NCI-H1105 treated with DMSO at 0.1 percent for 48 hours (cell line): ENCODE data around the gene AJM1.
A peak's percentile ranks its signal among the peaks of the same experiment; 100 is the strongest.
"Not testable (repeated sequence)": the region's sequence is repeated elsewhere in the genome, so short reads cannot be mapped to it uniquely, and the experiment has no call there.

ENCODE experiments used
- DNase-seq: peaks from one replicate; lab custom pipeline; 2025; lab: John Stamatoyannopoulos, UW

The AJM1 gene

DNA sequence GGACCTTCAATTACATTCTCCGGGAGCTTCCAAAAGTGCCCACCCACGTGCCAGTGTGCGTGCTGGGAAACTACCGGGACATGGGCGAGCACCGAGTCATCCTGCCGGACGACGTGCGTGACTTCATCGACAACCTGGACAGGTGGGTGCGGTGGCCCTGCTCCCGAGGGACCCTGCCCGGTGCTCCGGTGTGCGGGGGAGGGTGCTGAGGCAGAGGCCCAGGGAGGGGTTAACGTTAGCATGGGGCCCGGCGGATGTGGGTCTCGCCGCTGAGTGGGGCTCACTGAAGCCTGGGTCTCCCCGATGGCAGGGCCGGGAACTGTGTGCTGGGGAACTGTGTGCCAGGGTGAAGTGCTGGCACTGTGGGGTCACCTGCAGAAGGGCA lies 10.6 kb upstream of the AJM1 start:
- DNase-seq = no peak

DNA sequence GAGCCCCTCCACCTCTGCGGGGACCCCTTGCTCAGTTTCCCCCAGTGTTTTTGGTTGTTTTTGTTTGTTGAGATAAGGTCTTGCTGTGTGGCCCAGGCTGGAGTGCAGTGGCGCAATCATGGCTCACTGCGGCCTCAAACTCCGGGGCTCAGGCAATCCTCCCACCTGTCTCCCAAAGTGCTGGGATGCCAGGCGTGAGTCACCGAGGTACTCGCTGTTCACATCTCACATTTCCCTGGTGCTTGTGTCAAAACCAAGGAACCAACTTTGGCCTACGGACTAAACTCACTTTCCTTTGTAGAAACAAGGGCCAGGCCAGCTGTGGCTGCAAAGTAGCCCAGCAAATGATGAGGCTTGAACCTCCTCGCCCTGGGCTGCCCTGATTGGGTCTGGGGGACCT lies 9.7 kb upstream of the AJM1 start:
- no peak for DNase-seq

DNA sequence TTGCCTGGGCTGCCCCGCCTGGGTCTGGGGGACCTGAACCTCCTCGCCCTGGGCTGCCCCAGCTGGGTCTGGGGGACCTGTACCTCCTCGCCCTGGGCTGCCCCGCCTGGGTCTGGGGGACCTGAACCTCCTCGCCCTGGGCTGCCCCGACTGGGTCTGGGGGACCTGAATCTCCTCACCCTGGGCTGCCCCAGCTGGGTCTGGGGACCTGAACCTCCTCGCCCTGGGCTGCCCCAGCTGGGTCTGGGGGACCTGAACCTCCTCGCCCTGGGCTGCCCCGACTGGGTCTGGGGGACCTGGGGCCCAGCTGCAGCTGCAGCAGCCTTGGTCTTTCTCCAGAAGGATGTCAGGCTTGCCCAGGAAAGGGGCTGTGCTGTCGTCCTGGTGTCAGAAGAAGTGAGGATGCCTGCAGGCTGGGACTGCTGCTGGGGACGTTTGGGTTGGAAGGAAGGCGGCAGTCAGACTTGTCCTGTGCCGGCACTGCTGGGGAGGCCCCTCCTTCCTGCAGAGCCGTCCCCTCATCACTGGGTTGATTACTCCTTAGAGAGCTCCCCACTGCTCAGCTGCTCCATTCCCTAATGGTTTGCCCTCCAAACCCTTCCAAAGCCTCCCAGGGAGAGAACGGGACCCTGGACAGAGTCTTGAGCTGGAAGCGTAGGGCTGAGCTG lies 8.8 kb upstream of the AJM1 start:
- not testable (repeated sequence) for DNase-seq

DNA sequence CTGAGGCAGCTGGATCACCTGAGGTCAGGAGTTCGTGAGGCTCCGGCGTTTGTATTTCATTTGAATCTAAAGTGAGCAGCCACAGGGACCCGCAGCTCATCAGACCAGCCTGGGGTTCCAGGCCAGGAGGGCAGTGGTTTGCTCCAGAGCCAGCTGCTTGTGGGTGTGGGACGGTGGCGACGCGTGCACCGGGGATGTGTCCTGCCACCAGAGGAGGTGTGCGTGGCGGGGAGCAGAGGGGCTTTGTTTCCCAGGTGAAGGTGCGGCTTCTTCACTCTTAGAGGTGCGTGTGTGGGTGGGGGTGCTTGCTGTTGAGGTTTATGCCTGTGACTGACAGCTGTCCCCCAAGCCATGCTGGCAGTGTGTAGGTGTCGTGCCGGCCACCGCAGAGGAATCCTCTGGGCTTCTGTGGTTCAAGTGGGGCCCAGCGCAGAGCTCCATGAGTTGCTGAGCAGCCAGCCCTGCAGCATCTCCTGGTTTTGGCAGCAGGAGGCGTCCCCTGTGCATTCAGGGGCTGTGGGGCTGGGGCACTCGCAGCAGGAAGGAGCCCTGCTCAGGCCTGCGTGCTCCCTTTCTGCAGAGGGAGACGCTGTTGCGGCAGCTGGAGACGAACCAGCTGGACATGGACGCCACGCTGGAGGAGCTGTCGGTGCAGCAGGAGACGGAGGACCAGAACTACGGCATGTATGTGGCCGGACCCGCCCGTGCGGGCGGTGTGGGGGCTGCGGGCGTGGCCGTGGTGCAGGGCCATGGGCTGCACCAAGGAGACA lies 6.9 kb upstream of the AJM1 start:
- DNase-seq = no peak

DNA sequence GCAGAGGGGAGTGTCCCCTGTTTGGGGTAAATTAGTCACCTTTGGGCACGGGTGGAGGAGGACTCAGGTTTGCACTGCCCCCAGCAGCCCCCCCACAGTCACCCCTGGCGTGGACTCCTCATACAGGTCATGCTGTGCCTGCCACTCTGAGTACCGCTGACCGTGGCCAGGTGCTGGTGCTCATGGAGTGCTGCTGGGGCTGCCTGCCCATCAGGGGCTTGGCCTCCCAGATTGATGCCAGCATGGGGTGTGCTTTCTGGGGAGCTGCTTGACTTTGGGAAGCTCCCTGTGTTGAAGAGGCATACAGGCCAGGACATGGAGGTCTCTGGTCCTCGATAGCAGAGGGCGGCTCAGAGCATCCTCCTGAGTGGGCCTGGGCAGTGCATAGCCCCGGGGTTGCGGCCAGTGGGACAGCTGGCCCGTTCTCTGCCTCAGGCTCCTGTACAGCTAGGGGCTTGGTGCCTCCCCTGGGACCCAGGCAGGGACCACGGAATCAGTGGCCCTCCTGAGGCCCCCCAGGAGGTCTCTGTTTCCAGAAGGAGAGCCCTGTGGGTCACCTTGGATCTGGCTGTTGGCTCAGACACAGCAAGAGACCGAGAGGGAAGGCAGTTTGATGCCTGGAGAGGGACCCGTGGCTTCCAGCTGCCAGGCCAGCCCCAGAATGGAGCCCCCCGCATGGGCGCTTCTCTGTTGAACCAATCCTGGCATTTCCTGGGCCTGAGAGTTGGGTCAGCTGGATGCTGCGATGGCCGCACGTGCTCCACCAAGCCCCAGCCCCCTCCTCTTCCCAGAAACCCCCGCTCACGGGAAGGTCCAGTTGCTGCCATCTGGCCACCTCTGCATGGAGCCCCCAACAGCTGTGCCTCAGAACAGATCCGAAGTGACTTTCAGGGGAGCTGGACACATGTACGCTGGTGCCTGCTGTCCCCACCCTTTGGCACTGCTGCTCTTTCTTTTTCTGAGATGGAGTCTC lies 6.1 kb upstream of the AJM1 start:
- no peak for DNase-seq

DNA sequence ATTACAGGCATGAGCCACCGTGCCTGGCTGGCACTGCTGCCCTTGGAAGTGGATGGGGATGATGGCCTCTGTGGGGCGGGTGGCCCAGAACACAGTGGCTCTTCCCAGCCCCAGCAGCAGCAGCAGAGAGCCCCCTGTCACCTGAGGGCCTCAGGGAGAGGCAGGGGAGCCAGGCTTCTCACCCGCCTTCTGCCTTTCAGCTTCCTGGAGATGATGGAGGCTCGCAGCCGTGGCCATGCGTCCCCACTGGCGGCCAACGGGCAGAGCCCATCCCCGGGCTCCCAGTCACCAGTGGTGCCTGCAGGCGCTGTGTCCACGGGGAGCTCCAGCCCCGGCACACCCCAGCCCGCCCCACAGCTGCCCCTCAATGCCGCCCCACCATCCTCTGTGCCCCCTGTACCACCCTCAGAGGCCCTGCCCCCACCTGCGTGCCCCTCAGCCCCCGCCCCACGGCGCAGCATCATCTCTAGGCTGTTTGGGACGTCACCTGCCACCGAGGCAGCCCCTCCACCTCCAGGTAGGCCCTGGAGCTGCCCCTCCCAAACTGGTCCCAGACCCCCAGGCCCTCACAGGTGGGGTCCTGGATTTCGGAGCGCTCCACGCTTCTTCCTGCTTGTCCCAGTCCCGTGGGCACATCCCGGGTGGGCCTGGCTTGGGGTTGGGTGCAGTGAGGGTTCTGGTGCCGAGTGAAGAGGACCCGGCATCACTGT lies 5.0 kb upstream of the AJM1 start:
- no peak for DNase-seq

DNA sequence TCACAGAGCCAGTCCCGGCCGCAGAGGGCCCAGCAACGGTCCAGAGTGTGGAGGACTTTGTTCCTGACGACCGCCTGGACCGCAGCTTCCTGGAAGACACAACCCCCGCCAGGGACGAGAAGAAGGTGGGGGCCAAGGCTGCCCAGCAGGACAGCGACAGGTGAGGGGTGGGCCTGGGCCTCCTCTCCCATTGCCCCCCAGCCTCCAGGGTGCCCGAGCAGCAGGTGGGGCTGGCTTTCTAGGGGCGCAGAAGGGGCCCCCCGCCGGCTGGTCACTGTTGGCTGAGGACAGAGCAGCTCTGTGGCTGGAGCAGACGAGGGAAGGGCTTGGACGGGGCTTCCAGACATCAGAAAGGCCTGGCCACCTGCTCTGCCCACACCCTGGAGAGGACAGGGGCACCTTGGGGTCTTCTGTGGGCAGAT lies 4.4 kb upstream of the AJM1 start:
- DNase-seq = not testable (repeated sequence)

DNA sequence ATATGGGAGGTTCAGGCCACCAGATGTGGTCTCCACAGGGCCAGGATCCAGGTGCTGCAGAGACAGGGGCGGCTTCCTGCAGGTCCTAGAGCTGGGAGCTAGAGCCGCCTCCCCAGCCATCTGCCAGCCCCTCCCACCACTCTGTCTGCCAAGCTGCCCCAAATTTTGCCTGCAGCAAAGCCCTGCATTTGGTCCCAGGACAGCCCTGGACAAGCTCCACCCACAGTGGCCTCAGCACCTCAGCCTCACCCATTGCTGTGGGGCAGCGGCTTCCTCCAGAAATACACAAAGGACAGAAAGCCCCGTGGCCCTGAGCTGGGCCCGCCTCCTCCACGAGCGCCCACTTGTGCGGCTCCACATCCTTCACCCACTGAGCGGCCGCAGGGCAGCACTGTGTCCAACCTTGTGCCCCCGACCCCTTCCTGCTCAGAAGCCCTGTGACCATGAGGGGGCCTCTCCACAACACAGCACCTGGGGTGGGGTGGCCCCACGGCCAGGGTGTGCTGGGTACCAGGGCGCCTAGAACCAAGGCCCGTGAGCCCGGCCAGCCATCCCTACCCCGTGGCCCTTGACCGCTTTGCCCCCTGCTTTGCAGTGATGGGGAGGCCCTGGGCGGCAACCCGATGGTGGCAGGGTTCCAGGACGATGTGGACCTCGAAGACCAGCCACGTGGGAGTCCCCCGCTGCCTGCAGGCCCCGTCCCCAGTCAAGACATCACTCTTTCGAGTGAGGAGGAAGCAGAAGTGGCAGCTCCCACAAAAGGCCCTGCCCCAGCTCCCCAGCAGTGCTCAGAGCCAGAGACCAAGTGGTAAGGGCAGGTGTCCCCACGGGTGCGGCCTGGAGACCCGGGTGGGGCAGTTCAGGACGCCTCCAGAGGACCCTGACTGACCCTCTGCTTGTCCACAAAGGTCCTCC lies 3.7 kb upstream of the AJM1 start:
- DNase-seq = no peak

DNA sequence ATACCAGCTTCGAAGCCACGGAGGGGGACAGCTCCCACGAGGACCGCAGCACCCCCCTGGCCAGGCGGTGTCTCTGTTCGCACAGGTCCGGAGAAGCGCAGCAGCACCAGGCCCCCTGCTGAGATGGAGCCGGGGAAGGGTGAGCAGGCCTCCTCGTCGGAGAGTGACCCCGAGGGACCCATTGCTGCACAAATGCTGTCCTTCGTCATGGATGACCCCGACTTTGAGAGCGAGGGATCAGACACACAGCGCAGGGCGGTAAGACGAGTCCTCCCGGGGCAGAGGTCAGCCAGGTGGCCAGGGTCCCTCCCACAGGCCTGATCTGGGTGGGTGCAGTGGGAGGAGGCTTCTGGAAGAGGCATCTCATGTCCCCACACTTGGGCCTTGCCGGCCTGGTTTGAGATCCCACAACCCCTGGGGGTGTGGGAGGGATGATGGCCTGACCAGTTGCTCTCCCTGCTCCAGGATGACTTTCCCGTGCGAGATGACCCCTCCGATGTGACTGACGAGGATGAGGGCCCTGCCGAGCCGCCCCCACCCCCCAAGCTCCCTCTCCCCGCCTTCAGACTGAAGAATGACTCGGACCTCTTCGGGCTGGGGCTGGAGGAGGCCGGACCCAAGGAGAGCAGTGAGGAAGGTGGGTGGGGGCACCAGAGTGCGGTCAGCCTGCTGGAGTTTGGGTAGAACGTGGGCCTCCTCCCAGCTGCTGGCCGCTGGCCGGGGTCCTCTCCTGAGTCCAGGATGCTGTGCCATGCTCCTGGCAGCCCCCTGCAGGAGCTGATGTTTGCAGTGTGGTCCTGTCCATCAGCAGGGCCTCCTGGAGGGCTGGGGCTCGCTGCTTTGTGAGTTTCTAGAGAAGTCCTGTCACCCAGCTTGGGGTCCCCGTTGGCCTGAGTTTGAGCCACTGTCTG lies 2.8 kb upstream of the AJM1 start:
- DNase-seq = no peak

DNA sequence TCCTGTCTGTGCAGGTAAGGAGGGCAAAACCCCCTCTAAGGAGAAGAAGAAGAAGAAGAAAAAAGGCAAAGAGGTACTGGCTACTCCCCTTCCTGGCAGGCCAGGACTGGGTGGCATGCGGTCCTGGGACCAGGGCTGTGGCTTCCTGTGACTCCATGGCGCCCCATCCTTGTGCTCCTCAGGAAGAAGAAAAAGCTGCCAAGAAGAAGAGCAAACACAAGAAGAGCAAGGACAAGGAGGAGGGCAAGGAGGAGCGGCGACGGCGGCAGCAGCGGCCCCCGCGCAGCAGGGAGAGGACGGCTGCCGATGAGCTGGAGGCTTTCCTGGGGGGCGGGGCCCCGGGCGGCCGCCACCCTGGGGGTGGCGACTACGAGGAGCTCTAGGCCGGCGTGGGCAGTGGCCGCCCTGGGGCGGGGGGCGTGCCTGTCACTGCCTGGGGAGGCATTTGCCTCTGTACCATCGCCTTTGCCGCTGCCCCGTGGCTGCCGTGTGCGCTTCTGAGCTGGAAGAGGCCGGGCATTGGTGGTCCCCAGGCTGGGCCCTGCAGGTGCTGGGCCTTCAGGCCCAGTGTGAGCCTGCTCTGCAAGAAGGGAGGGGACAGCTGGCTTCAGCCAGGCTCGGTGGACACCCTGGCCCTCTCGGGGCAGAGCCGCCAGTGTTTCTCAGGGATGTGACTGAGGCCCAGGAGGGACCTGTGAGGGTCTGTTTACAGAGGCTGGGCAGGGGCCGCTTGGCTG lies 2.0 kb upstream of the AJM1 start:
- DNase-seq = no peak

DNA sequence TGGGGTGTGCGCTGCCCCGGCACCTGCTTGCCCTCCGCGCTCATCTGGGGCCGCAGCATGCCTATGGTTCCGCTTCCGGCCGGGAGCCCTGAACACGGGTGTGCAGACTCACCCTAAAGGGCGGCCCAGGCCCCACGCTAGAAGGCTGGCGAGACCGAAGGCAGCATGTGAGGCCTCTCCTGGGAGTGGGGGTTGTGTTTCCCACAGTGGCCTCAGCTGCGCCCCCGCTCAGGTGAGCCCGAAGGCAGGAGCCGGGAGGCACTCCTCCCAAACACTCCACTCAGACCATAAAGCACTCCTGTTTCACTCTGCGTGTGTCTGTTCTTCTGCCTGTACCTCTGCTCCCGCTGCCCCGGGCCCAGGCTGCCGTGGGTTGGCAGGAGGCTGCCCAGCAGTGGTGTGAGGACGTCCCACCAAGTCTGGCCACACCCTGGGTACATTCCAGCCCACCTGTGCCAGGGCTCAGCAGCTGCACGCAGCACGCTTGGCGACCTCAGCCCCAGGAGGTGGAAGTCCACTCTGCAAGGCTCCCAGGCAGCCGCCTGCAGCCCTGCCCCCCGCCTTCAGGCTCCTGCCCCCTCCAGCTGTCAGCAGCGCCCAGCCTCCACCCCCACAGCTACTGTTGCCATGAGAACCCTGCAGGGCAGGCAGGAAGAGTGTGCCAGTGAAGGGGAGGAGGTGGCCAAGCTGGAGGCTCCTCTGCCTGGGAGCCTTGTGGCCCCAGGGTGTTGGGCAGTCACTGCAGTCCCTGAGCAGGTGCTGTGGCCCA lies 1.2 kb upstream of the AJM1 start:
- peak; percentile 53 for DNase-seq

DNA sequence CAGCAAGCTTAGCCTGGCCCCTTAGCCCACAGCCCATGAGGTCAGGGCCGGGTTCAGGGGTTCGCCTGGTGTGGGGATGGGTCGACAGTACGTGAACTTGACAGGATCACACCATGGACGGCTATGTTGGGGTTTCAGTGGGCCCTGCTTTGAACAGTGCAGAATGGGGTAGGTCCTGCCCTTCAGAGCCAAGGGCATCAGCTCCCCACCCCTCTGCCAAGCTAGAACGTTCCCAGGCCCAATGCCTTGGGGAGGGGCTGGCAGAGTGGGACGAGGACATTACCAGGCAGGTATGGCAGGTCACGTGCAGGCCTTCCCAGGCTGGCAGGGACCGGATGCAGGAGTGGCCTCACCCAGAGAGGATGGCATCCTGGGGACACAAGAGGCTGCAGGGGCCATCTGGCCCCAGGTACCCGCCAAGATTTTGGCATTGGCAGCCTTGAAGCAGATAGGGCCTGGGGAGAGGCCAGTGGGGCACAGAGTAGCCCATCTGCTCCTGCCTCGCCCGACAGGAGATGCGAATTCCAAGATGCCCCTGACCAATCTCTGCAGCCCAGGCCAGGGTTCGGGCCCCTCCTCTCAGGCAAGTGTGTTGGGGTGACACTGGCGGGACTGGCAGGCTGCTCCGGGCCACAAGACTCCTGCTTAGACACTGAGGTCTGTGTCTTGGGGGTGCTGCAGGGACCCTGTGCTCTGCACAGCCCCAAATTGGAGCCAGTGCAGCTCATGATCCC lies 465 bp upstream of the AJM1 start:
- not testable (repeated sequence) for DNase-seq

DNA sequence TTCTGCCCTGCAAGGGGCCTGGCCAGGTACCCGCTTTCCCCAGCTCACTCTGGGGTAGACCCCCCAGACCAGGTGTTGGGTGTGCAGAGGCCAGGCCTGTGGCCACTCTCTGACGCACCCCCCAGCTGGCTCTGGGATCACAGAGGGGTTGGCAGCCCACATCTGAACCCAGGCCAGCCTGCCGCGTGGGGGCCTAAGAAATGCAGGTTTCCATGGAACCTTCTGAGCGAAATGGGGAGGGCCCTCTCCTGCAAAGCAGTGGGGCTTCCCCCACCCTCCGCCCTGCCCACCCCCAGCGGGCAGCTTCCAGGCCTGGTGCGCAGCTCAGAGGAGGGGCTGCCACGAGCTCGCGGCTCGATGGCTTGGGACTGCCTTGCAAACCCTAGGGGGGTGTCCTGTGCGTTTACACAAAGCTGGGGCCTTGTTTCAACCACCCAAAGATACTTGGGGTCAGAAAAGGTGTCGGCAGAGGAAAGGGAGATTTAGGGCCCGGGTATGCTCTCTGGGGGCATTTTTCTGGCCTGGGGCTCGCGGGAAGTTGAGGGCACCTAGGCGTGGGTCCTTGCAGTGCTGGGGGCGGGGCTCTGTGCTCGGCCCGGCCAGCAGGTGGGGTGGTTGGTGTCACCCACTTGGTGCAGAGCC lies 1.0 kb downstream of the AJM1 start:
- DNase-seq = not testable (repeated sequence)

DNA sequence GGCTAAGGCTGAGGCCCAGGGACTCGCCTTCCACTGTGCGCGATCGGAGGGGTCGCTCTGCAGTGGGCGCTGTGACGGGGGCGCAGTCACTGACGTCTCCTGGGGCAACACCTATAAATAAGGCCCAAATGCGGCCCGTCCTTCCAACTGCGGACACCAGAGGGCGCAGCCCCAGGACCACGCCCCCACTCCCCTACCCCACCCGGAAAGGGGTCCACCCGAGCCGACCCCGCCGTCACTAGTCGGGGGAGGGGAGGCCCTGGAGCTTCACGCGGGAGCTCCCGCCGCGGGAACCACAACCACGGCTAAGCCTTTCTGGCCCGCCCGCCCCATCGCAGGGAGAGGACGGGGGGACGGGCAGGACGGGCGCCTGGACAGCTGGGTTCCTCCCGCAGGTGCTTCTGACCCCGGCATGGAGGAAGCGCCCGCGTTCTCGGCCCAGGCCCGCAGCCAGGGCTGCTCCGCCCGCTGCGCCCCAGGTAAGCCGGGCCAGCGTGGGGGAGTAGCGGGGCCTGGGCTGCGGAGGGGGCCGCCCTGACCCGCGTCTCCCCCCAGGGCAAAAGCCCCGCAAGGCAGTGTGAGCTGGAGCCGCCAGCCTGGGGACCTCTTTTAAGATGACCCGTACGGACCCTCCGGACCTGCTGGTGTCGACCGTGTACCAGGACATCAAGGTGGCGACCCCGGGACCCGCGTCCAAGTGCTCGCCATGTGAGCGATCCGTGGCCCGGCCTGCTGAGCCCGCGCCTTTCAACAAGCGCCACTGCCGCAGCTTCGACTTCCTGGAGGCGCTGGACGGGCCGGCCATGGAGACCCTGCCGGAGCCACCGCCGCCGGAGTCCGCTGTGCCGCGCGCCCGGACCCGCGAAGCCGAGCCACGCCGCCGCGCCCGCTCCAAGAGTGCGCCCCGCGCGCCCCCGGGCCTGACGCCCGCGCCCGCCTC lies 1.8 kb downstream of the AJM1 start:
- DNase-seq = not testable (repeated sequence)

DNA sequence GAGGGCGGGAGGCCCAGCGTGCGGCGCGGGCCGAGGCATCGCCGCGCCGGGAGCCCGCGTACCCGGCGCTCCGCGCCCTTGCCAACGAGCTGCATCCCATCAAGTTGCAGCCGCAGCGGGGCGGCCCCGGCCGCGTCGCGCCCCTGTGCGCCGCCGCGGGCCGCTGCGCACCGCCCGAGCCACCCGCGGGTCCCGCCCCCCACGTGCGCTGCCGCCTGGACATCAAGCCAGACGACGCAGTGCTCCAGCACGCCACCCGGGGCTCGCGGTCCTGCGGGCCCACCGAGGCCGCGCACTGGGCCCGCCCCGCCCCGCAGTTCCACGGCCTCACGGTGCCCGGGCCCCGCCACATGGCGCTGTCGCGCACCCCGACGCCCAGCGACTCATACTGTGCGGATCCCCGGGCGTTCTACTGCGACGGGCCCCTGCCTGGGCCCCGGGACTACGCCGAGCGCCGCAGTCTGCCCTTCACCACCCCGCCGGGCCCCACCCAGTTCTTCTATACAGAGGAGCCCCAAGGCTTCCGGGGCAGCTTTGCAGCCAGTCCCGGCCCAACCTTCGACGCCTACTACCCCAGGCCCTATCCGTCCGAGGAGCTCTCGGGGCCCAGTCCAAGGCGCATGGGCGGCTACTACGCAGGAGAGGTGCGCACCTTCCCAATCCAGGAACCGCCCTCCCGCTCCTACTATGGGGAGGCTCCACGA lies 2.6 kb downstream of the AJM1 start:
- no peak for DNase-seq
